ENCODE measurements around the gene SLX9.

- TF ChIP-seq, protein P1, sequence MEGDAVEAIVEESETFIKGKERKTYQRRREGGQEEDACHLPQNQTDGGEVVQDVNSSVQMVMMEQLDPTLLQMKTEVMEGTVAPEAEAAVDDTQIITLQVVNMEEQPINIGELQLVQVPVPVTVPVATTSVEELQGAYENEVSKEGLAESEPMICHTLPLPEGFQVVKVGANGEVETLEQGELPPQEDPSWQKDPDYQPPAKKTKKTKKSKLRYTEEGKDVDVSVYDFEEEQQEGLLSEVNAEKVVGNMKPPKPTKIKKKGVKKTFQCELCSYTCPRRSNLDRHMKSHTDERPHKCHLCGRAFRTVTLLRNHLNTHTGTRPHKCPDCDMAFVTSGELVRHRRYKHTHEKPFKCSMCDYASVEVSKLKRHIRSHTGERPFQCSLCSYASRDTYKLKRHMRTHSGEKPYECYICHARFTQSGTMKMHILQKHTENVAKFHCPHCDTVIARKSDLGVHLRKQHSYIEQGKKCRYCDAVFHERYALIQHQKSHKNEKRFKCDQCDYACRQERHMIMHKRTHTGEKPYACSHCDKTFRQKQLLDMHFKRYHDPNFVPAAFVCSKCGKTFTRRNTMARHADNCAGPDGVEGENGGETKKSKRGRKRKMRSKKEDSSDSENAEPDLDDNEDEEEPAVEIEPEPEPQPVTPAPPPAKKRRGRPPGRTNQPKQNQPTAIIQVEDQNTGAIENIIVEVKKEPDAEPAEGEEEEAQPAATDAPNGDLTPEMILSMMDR (IDR thresholded peaks at IDR 0.05) = no peak
- TF ChIP-seq EP300 (IDR thresholded peaks at IDR 0.05) (no peak), POLR2A (IDR thresholded peaks at IDR 0.05) (no peak), POLR2AphosphoS5 (IDR thresholded peaks at IDR 0.05) (no peak)
Measured at GRCh38 chr21:44927587-44928461, 12.0 kb upstream of the SLX9 start.

Data from sigmoid colon (tissue), 4 donors.